ENCODE measurements around the gene APP. TPM values are rescaled to one million over a fixed set of nuclear protein-coding genes. Genes with fewer than 3 reads are reported as not detected.

APP gene
- total and polyA plus RNA-seq, 12 donors: 106 to 434 (median 389) TPM

GRCh38 chr21:26179501-26179900 lies 8.9 kb upstream of the APP start:
- no peaks in the 10 kb centered on the region for H3K36me3 ChIP-seq
- H3K4me3 ChIP-seq: no peak overlapping the region
- H3K27me3 ChIP-seq: no peaks in the 10 kb centered on the region
- 82 to 83% methylated on average over 4 of the region's 4 CpGs for WGBS, 2 donors
- H3K4me1 ChIP-seq: peaks cover 0 to 12% (median 7%) of the 10 kb centered on the region in 9 donors
- ATAC-seq: no peak
- intact Hi-C loops (cut with DNase I): loop anchor here in 3 of 10 donors (10.0 kb wide), 2 partner anchors 385 to 535 kb away; no protein-coding TSS in a partner anchor
- no peak overlapping the region for H3K27ac ChIP-seq
- peaks cover 0 to 9% (median 0%) of the 10 kb centered on the region in 11 donors for H3K9me3 ChIP-seq
- TF ChIP-seq, protein P1, sequence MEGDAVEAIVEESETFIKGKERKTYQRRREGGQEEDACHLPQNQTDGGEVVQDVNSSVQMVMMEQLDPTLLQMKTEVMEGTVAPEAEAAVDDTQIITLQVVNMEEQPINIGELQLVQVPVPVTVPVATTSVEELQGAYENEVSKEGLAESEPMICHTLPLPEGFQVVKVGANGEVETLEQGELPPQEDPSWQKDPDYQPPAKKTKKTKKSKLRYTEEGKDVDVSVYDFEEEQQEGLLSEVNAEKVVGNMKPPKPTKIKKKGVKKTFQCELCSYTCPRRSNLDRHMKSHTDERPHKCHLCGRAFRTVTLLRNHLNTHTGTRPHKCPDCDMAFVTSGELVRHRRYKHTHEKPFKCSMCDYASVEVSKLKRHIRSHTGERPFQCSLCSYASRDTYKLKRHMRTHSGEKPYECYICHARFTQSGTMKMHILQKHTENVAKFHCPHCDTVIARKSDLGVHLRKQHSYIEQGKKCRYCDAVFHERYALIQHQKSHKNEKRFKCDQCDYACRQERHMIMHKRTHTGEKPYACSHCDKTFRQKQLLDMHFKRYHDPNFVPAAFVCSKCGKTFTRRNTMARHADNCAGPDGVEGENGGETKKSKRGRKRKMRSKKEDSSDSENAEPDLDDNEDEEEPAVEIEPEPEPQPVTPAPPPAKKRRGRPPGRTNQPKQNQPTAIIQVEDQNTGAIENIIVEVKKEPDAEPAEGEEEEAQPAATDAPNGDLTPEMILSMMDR (IDR thresholded peaks at IDR 0.05): no peak
- DNase-seq: no peak

GRCh38 chr21:26177746-26178426 lies 7.3 kb upstream of the APP start:
- ATAC-seq (no peak), DNase-seq (no peak)
- TF ChIP-seq, protein P1 (IDR thresholded peaks at IDR 0.05): no peak
- H3K9me3 ChIP-seq: no peaks in the 10 kb centered on the region
- no peaks in the 10 kb centered on the region for H3K27me3 ChIP-seq
- H3K36me3 ChIP-seq: no peaks in the 10 kb centered on the region
- WGBS, 2 donors: 95 to 96% methylated on average over 5 of the region's 5 CpGs
- H3K27ac ChIP-seq: no peak overlapping the region
- H3K4me3 ChIP-seq: no peak overlapping the region
- H3K4me1 ChIP-seq: peaks cover 0 to 12% (median 8%) of the 10 kb centered on the region in 9 donors
- intact Hi-C loops (cut with DNase I): loop anchor here in 3 of 10 donors (10.0 kb wide), 2 partner anchors 387 to 537 kb away; no protein-coding TSS in a partner anchor

- Histone ChIP-seq H3K4me3 (no peak overlapping the region), H3K4me1 (peaks cover 0 to 12% (median 8%) of the 10 kb centered on the region in 9 donors), H3K9me3 (no peaks in the 10 kb centered on the region), H3K27me3 (no peaks in the 10 kb centered on the region), H3K36me3 (no peaks in the 10 kb centered on the region), H3K27ac (no peak overlapping the region)
- ATAC-seq (peak; percentile 47 to 81 (median 72)), DNase-seq (peak; percentile 22 to 28)
- TF ChIP-seq, protein P1 (IDR thresholded peaks at IDR 0.05): no peak
- WGBS, 2 donors: 33 to 37% methylated on average over 5 of the region's 5 CpGs
- intact Hi-C loops (cut with DNase I): loop anchor here in 3 of 10 donors (10.0 kb wide), 2 partner anchors 388 to 538 kb away; no protein-coding TSS in a partner anchor
Measured at GRCh38 chr21:26177187-26177586, 6.6 kb upstream of the APP start.

DNA sequence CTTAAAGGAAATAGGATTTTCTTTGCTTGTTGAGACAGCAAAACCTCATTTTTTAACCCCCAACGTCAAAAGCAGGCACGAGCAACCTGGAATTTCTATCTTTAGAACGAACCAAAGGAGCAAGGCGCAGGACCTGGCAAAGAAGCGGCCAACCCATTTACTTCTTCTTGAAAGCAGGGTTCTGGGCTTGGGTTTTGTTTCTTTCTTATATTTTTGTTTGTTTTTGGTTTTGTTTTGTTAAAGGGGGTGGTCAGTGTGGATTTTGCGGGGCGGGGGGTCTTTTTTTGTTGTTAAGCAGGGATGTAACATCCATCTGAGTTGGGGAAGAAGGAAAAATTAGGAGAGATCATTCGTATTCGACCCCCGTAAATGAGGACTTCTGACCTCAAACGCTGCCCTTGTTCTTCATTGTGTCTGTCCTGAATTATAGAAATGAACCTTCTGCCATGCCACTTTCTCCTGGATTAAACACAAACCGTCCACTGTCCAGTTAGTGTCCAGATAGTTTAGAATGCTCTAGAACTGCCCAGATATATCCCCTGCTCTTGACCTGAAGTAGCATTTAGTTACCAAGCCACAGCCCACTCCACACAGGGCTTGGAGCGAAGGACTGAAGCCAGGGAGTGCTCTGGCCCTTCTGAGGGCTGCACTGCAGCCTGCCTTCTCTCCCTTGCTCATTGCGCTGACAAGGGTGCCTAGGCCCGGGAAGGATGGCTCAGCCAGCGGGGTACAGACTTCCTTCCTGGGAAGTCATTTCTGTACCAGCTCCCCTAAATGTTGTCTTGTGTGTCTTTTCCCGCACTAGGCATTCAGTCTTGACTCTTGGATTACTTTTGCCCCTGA lies 909 bp upstream of the APP start:
- intact Hi-C loops (cut with DNase I): loop anchor here in 9 of 10 donors (2.0 to 10.0 kb wide), 9 partner anchors 274 to 546 kb away; no protein-coding TSS in a partner anchor
- Histone ChIP-seq H3K27ac (peak overlapping the region in 9 of 10 donors; percentile 85 to 97 (median 94)), H3K9me3 (no peaks in the 10 kb centered on the region), H3K36me3 (no peaks in the 10 kb centered on the region), H3K27me3 (no peaks in the 10 kb centered on the region), H3K4me3 (peak overlapping the region; percentile 70 to 97 (median 88)), H3K4me1 (peaks cover 0 to 40% (median 25%) of the 10 kb centered on the region in 9 donors)
- TF ChIP-seq, protein P1 (IDR thresholded peaks at IDR 0.05): no peak
- DNase-seq (no peak), ATAC-seq (no peak)
- WGBS, 2 donors: 53 to 54% methylated on average over 17 of the region's 17 CpGs
